ENCODE measurements around the gene OR6Q1. TPM values are rescaled to one million over a fixed set of nuclear protein-coding genes. Genes with fewer than 3 reads are reported as not detected.
"Not testable (repeated sequence)": the region's sequence is repeated elsewhere in the genome, so short reads cannot be mapped to it uniquely, and the experiment has no call there.

The OR6Q1 gene
- total RNA-seq: under 1 TPM in 1 of 2 donors, not detected in 1; 0.25 TPM

- no peak within 1 kb of the TSS for H3K27ac Mint-ChIP-seq
- DNase-seq (ENCODE audit: low spot score in 2 of 2) (no peak), ATAC-seq (no peak)
- H3K36me3 Mint-ChIP-seq: no peaks in the 10 kb centered on the region
- H3K9me3 Mint-ChIP-seq: peaks cover 0 to 7% of the 10 kb centered on the region in 2 donors
Observed at GRCh38 chr11:58030653-58031052, at the start of gene OR6Q1. Gene OR6Q1, plus strand, starts transcription at chr11:58030953. Its CDS starts 0 bp downstream, at chr11:58030953.

GRCh38 chr11:57981536-57981935, 49.2 kb upstream of the OR6Q1 start:
- Mint-ChIP-seq H3K9me3 (peaks cover 4 to 5% of the 10 kb centered on the region in 2 donors), H3K36me3 (no peaks in the 10 kb centered on the region)

GRCh38 chr11:57982776-57983175, 48.0 kb upstream of the OR6Q1 start:
- Mint-ChIP-seq H3K36me3 (no peaks in the 10 kb centered on the region), H3K27ac (no peak overlapping the region), H3K9me3 (peaks cover 5 to 6% of the 10 kb centered on the region in 2 donors)
- ATAC-seq (no peak), DNase-seq (ENCODE audit: low spot score in 2 of 2) (no peak)

More at GRCh38 chr11:57981536-57981935, 49.2 kb upstream of the OR6Q1 start:
- ATAC-seq: no peak
- DNase-seq (ENCODE audit: low spot score in 2 of 2): no peak
- H3K27ac Mint-ChIP-seq: no peak overlapping the region

- no peaks in the 10 kb centered on the region for H3K36me3 Mint-ChIP-seq
- H3K9me3 Mint-ChIP-seq: peaks cover 5 to 6% of the 10 kb centered on the region in 2 donors
- ATAC-seq (no peak), DNase-seq (ENCODE audit: low spot score in 2 of 2) (no peak)
- no peak overlapping the region for H3K27ac Mint-ChIP-seq
Observed at GRCh38 chr11:57983191-57983590, 47.6 kb upstream of the OR6Q1 start.

- not testable (repeated sequence) for ATAC-seq; H3K27ac Mint-ChIP-seq; H3K36me3 Mint-ChIP-seq; H3K9me3 Mint-ChIP-seq; DNase-seq (ENCODE audit: low spot score in 2 of 2)
Observed at GRCh38 chr11:57999523-57999922, 31.2 kb upstream of the OR6Q1 start.

GRCh38 chr11:58000021-58000420, 30.7 kb upstream of the OR6Q1 start:
- H3K9me3 Mint-ChIP-seq; DNase-seq (ENCODE audit: low spot score in 2 of 2); ATAC-seq; H3K36me3 Mint-ChIP-seq; H3K27ac Mint-ChIP-seq: not testable (repeated sequence)

- ATAC-seq (no peak), DNase-seq (ENCODE audit: low spot score in 2 of 2) (no peak)
- no peak overlapping the region for H3K27ac Mint-ChIP-seq
- no peaks in the 10 kb centered on the region for H3K9me3 Mint-ChIP-seq
- no peaks in the 10 kb centered on the region for H3K36me3 Mint-ChIP-seq
Observed at GRCh38 chr11:58000699-58001098, 30.1 kb upstream of the OR6Q1 start.

- H3K9me3 Mint-ChIP-seq: no peaks in the 10 kb centered on the region
- no peaks in the 10 kb centered on the region for H3K36me3 Mint-ChIP-seq
- no peak for DNase-seq (ENCODE audit: low spot score in 2 of 2)
- no peak overlapping the region for H3K27ac Mint-ChIP-seq
- ATAC-seq: no peak
Observed at GRCh38 chr11:58003036-58003435, 27.7 kb upstream of the OR6Q1 start.

- Mint-ChIP-seq H3K27ac (no peak overlapping the region), H3K9me3 (no peaks in the 10 kb centered on the region), H3K36me3 (no peaks in the 10 kb centered on the region)
- ATAC-seq (no peak), DNase-seq (ENCODE audit: low spot score in 2 of 2) (no peak)
Observed at GRCh38 chr11:58003591-58003990, 27.2 kb upstream of the OR6Q1 start.

GRCh38 chr11:58004664-58005063, 26.1 kb upstream of the OR6Q1 start:
- H3K36me3 Mint-ChIP-seq: no peaks in the 10 kb centered on the region
- H3K27ac Mint-ChIP-seq: peak overlapping the region in 1 of 2 donors; percentile 58
- DNase-seq (ENCODE audit: low spot score in 2 of 2) (no peak), ATAC-seq (no peak)
- H3K9me3 Mint-ChIP-seq: no peaks in the 10 kb centered on the region

GRCh38 chr11:58006940-58007339, 23.8 kb upstream of the OR6Q1 start:
- H3K36me3 Mint-ChIP-seq: no peaks in the 10 kb centered on the region
- DNase-seq (ENCODE audit: low spot score in 2 of 2) (no peak), ATAC-seq (no peak)
- no peaks in the 10 kb centered on the region for H3K9me3 Mint-ChIP-seq
- H3K27ac Mint-ChIP-seq: no peak overlapping the region

GRCh38 chr11:58011771-58012170, 19.0 kb upstream of the OR6Q1 start:
- no peaks in the 10 kb centered on the region for H3K9me3 Mint-ChIP-seq
- ATAC-seq (no peak), DNase-seq (ENCODE audit: low spot score in 2 of 2) (no peak)
- no peak overlapping the region for H3K27ac Mint-ChIP-seq
- no peaks in the 10 kb centered on the region for H3K36me3 Mint-ChIP-seq

- DNase-seq (ENCODE audit: low spot score in 2 of 2): no peak
- no peaks in the 10 kb centered on the region for H3K36me3 Mint-ChIP-seq
- H3K27ac Mint-ChIP-seq: no peak within 1 kb of the TSS
- ATAC-seq: no peak
- H3K9me3 Mint-ChIP-seq: no peaks in the 10 kb centered on the region
Observed at GRCh38 chr11:58023435-58023931, 7.3 kb upstream of the OR6Q1 start, which contains the start of gene OR9Q1. Gene OR9Q1, plus strand, starts transcription at chr11:58023881. Its CDS starts 155,564 bp downstream, at chr11:58179445.

GRCh38 chr11:58024601-58025091, 6.1 kb upstream of the OR6Q1 start:
- no peaks in the 10 kb centered on the region for H3K9me3 Mint-ChIP-seq
- H3K27ac Mint-ChIP-seq: no peak overlapping the region
- ATAC-seq: no peak
- H3K36me3 Mint-ChIP-seq: no peaks in the 10 kb centered on the region
- no peak for DNase-seq (ENCODE audit: low spot score in 2 of 2)

- H3K9me3 Mint-ChIP-seq: peaks cover 0 to 7% of the 10 kb centered on the region in 2 donors
- no peak overlapping the region for H3K27ac Mint-ChIP-seq
- ATAC-seq (no peak), DNase-seq (ENCODE audit: low spot score in 2 of 2) (no peak)
- no peaks in the 10 kb centered on the region for H3K36me3 Mint-ChIP-seq
Observed at GRCh38 chr11:58027341-58027740, 3.4 kb upstream of the OR6Q1 start.

GRCh38 chr11:58028687-58029411, 1.9 kb upstream of the OR6Q1 start:
- H3K27ac Mint-ChIP-seq: no peak overlapping the region
- DNase-seq (ENCODE audit: low spot score in 2 of 2) (no peak), ATAC-seq (no peak)
- H3K36me3 Mint-ChIP-seq: no peaks in the 10 kb centered on the region
- H3K9me3 Mint-ChIP-seq: peaks cover 0 to 7% of the 10 kb centered on the region in 2 donors

GRCh38 chr11:58034471-58034870, 3.7 kb downstream of the OR6Q1 start:
- H3K9me3 Mint-ChIP-seq: peaks cover 8 to 12% of the 10 kb centered on the region in 2 donors
- no peak overlapping the region for H3K27ac Mint-ChIP-seq
- no peak for DNase-seq (ENCODE audit: low spot score in 2 of 2)
- H3K36me3 Mint-ChIP-seq: peaks cover 0 to 5% of the 10 kb centered on the region in 2 donors
- ATAC-seq: no peak

GRCh38 chr11:58039589-58039988, 8.8 kb downstream of the OR6Q1 start:
- ATAC-seq: no peak
- H3K36me3 Mint-ChIP-seq: peaks cover 0 to 9% of the 10 kb centered on the region in 2 donors
- H3K27ac Mint-ChIP-seq: no peak overlapping the region
- H3K9me3 Mint-ChIP-seq: peaks cover 6 to 8% of the 10 kb centered on the region in 2 donors
- DNase-seq (ENCODE audit: low spot score in 2 of 2): no peak
